GM06990 (cell line): ENCODE measurements around the gene CNIH2.
"Not testable (repeated sequence)": the region's sequence is repeated elsewhere in the genome, so short reads cannot be mapped to it uniquely, and the experiment has no call there.

Experiments used
- DNase-seq: peaks from one replicate; pipeline ENCODE4 v3.0.0-alpha.2; 2011; ENCODE audit not compliant: insufficient read length; ENCODE audit errors: extremely low read depth
- H3K27me3 ChIP-seq: replicated peaks from 2 replicates; pipeline ENCODE4 v1.6.0; 2011; ENCODE audit warnings: low read length; ENCODE audit not compliant: control insufficient read depth, insufficient read depth
- H3K36me3 ChIP-seq: 2 replicates; pipeline ENCODE4 v1.5.1; 2011; ENCODE audit warnings: low read length; ENCODE audit not compliant: control insufficient read depth, insufficient read depth
- H3K4me3 ChIP-seq: replicated peaks from 2 replicates; pipeline ENCODE4 v1.5.1; 2011; ENCODE audit warnings: low read depth, mild to moderate bottlenecking, control low read depth, low read length
- CTCF ChIP-seq: IDR thresholded peaks from 2 replicates; pipeline ENCODE4 v1.5.1; 2011; ENCODE audit warnings: low read length, control low read depth, mild to moderate bottlenecking, inconsistent platforms; ENCODE audit not compliant: insufficient read depth, poor library complexity, severe bottlenecking

CNIH2 gene

GRCh38 chr11:66274219-66274618, 3.8 kb upstream of the CNIH2 start:
- no peak for TF ChIP-seq CTCF
- H3K36me3 ChIP-seq: peaks cover 36% of the 10 kb centered on the region
- no peak overlapping the region for H3K4me3 ChIP-seq
- no peaks in the 10 kb centered on the region for H3K27me3 ChIP-seq
- no peak for DNase-seq

DNA sequence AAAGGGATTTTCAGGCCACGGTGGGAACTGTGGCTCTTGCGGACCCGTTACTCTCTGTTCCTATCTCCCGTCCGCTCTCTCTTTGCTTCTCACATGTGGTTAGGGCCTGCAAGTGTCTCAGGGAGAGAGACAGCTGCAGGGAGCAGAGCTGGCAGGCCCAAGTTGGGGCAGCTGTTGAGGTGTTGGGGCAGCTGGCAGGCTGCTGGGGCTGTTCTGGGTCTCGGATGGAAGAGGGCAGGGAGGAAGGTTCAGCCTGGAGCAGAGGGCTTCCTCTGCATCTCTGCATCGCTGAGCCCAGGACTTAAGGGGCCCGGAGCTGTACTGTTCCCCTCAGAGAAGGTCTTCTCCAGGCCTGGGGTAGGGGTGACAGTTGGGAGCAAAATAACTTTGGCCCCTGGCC, 2.6 kb upstream of the CNIH2 start:
- DNase-seq: no peak
- H3K36me3 ChIP-seq: peaks cover 36% of the 10 kb centered on the region
- no peak for TF ChIP-seq CTCF
- H3K4me3 ChIP-seq: no peak overlapping the region
- H3K27me3 ChIP-seq: no peaks in the 10 kb centered on the region

DNA sequence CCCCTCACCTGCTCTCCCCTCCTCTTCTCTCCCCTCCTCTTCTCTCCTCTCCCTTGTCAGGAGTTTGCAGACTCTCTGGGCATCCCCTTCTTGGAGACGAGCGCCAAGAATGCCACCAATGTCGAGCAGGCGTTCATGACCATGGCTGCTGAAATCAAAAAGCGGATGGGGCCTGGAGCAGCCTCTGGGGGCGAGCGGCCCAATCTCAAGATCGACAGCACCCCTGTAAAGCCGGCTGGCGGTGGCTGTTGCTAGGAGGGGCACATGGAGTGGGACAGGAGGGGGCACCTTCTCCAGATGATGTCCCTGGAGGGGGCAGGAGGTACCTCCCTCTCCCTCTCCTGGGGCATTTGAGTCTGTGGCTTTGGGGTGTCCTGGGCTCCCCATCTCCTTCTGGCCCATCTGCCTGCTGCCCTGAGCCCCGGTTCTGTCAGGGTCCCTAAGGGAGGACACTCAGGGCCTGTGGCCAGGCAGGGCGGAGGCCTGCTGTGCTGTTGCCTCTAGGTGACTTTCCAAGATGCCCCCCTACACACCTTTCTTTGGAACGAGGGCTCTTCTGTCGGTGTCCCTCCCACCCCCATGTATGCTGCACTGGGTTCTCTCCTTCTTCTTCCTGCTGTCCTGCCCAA, 1.9 kb upstream of the CNIH2 start:
- Histone ChIP-seq H3K36me3 (peaks cover 33% of the 10 kb centered on the region), H3K27me3 (no peaks in the 10 kb centered on the region), H3K4me3 (no peak overlapping the region)
- no peak for DNase-seq
- no peak for TF ChIP-seq CTCF

- DNase-seq: not testable (repeated sequence)
- peaks cover 32% of the 10 kb centered on the region for H3K36me3 ChIP-seq
Observed at GRCh38 chr11:66276619-66277018, 1.4 kb upstream of the CNIH2 start.

GRCh38 chr11:66277064-66277463, 911 bp upstream of the CNIH2 start:
- H3K4me3 ChIP-seq, H3K27me3 ChIP-seq, DNase-seq: not testable (repeated sequence)
- peaks cover 28% of the 10 kb centered on the region for H3K36me3 ChIP-seq

More at GRCh38 chr11:66276619-66277018, 1.4 kb upstream of the CNIH2 start:
- H3K27me3 ChIP-seq, H3K4me3 ChIP-seq: not testable (repeated sequence)

GRCh38 chr11:66278363-66279091, 552 bp downstream of the CNIH2 start:
- DNase-seq: no peak
- no peaks in the 10 kb centered on the region for H3K27me3 ChIP-seq
- no peak for TF ChIP-seq CTCF
- H3K4me3 ChIP-seq: no peak overlapping the region
- peaks cover 18% of the 10 kb centered on the region for H3K36me3 ChIP-seq
